ENCODE results near the gene OGDH.

Gene OGDH

GRCh38 chr7:44618045-44618444, 11.6 kb downstream of the OGDH start:
- no peak for DNase-seq (ENCODE audit: low read depth)

GRCh38 chr7:44618753-44619152, 12.3 kb downstream of the OGDH start:
- DNase-seq (ENCODE audit: low read depth), result no peak

- DNase-seq (ENCODE audit: low read depth), result no peak
Observed at GRCh38 chr7:44621034-44621749, 14.8 kb downstream of the OGDH start.

GRCh38 chr7:44621750-44622103, 15.3 kb downstream of the OGDH start:
- DNase-seq (ENCODE audit: low read depth), result no peak

- no peak for DNase-seq (ENCODE audit: low read depth)
Observed at GRCh38 chr7:44622342-44623151, 16.1 kb downstream of the OGDH start.

DNA sequence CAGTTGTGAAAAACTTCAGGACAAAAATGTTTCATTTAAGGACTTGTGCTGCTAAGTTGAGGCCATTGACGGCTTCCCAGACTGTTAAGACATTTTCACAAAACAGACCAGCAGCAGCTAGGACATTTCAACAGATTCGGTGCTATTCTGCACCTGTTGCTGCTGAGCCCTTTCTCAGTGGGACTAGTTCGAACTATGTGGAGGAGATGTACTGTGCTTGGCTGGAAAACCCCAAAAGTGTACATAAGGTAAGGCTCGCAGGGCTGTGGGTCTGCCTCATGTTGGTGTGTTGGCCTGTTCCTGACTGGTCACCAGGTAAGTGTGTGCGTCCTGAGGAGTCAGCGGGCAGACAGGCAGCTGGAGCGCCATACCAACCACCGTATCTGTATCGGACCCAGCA, 17.9 kb downstream of the OGDH start:
- no peak for DNase-seq (ENCODE audit: low read depth)

DNA sequence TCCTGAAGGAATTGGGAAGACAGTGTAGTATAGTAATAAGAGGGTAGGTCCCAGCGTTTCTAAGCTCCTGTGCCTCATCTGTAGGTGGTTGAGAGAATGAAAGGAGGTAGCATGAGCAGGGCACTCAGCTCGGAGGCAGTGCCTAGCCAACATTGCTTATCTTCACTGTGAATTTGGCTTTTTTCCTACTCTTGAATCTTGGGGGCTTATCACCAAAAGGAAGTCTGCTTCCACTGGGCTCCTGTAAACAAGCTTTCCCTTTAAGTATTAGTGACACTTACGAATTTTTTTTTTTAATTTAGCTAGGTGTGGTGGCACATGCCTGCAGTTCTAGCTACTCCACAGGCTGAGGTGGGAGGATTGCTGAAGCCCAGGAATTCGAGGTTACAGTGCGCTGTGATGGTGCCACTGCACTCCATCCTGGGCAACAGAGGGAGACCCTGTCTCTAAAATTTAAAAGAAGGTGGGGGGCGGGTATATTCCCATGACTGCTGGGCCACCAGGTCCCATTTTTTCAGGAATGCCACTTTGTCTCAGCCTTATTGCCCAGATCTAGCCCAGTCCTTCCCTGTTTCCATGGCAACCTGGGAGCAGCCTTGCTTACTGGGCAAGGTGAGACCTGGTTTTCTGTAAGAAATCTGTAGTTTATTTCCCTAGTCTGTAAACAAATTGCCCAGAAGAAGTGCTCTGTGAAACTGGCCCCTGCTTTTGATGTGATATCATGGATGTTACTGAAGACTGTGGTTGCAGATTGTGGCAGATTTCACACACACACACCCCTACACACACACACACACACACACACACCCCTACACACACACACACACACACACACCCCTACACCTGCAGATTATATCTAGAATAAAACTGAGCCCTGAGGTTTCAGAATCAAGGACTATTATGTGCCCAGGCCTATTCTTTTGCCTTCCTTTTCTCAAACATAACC, 19.4 kb downstream of the OGDH start:
- DNase-seq (ENCODE audit: low read depth), result no peak

- DNase-seq (ENCODE audit: low read depth), result no peak
Observed at GRCh38 chr7:44626620-44627019, 20.2 kb downstream of the OGDH start.

DNA sequence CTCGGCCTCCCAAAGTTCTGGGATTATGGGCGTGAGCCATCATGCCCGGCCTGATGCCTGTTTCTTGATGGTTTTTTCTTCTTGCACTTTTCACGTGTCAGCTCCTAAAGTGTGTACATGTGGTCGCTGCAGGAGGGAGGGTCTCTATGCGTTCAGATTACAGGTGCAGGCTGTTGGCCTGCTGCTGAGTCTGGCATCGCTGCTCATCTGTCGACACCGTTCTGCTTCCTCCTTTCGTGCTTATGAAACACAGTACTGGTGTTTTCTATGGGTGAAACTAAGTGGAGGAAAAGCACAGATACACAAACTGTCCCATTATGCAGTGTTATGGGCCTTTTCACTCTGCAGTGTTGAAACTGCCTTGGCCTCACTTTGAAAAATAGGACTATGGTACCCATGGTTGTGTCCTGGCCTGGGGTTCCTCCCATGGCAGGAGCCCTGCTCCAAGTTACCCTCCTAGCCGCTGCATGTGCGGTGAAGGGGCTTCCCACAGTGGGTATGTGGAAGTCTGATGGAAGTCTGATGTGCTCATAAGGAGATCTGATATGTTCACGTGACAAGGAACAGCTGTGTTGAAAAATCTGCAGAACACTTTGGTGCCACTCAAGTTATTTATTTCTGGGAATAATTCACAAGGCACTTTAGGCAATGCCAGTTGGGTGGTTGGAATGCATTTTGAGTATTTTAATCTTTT, 23.5 kb downstream of the OGDH start:
- DNase-seq (ENCODE audit: low read depth), result no peak

DNA sequence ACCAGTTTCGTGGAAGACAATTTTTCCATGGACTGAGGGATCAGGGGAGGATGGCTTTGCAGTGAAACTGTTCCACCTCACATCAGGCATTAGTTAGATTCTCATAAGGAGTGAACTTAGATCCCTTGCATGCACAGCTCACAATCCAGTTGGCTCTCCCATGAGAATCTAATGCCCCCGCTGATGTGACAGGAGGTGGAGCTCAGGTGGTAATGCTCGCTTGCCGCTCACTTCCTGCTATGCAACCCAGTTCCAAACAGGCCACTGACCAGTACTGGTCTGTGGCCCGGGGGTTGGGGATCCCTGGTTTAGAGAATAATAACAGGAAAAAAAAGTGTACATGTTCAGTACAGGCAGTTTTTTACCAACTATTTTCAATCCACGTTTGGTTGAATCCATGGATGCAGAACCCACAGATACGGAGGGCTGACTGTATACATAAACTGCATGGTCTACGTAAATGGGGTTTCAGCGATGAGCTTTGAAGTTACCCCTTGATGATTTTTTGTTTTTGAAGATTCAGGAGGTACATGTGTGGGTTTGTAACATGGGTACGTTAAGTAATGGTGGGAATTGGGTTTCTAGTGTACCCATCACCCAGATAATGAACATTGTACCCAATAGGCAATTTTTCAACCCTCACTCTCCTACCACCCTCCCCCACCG, 24.5 kb downstream of the OGDH start:
- no peak for DNase-seq (ENCODE audit: low read depth)

DNA sequence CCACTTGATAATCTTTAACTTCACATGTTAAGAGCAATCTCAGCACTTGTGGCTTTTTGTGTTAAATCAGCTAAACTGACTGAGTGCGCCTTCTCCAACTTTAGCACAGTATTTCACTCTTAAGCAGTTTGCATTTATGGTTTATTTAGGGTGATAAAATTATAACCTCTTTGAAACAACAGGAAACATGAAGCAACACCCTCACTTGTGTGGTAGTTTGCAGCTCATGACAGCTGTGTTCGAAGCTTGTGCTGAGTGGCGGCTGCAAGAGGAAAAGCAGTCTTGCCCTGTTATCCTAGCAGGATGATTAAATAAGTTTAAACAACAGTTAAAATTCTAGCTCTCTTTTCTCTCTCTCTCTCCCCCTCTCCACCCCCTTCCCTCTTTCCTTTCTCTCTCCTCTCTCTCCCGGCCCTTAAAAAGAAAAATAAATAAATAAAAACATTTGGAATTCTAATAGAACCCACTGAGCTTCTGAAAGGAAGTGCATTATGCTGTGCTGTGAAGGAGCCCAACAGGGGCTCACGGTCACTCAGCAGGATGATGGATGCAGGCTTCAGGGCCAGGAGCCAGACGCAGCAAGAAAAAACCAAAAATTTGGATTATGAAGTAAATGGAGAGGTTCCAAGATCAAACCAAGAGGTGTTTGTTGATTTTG, 25.2 kb downstream of the OGDH start:
- no peak for DNase-seq (ENCODE audit: low read depth)

DNA sequence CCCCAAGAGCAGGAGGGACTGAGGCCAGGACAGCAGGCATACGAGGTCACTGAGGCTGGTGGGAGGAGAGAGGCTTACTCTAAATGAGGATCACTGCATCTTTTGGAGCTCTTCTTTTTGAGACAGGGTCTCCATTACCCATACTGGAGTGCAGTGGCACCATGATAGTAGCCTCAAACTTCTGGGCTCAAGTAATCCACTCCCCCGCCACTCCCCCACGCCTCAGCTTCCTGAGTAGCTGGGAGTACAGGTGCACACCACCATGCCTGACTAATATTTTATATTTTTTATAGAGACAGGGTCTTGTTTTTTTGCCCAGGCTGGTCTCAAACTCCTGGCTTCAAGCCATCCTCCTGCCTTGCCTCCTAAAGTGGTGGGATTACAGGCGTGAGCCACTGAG, 25.8 kb downstream of the OGDH start:
- DNase-seq (ENCODE audit: low read depth), result no peak

DNA sequence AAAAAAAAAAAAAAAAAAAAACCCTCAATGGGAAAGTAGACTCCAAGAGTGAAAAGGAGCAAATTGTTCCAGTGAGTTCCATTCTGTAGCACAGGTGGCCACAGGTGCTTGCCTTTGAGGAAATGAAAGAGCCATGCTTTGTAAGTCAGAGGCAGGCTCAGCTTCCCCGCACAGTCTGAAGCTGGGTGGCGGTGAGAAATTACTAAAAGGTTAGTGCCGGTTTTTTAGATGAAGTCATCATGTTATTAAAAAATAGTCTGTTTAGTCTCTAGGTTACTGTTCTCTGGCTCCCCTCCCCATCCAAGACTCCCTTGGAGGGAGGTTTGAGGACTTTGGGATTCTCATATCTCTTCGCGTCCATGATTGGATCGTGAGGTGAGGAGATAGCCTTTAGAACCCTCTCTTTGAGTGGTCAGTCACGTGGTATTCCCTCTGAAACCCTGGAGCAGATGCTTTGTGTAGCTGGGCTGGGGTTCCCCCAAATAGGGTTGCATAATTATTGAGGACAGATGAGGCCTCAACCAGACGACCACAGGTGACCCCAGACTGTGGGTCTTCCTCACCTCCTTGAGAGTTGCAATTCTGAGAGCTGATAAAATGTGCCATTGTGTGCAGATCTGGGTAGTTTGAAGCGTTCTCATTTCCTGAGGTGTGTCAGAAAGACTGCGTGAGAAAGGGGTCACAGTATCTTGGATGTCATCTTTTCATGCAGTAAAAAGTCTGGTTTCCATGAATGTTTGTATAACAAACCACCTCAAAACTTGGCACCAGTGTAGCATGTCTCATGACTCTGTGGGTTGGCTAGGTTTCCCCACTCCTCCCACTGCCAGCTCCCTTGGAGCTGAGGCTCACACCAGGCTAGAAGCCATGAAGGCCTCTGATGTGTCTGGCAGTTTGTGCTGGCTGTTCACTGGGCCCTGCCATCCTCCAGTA, 27.1 kb downstream of the OGDH start:
- no peak for DNase-seq (ENCODE audit: low read depth)

GRCh38 chr7:44634187-44634838, 27.9 kb downstream of the OGDH start:
- no peak for DNase-seq (ENCODE audit: low read depth)

DNA sequence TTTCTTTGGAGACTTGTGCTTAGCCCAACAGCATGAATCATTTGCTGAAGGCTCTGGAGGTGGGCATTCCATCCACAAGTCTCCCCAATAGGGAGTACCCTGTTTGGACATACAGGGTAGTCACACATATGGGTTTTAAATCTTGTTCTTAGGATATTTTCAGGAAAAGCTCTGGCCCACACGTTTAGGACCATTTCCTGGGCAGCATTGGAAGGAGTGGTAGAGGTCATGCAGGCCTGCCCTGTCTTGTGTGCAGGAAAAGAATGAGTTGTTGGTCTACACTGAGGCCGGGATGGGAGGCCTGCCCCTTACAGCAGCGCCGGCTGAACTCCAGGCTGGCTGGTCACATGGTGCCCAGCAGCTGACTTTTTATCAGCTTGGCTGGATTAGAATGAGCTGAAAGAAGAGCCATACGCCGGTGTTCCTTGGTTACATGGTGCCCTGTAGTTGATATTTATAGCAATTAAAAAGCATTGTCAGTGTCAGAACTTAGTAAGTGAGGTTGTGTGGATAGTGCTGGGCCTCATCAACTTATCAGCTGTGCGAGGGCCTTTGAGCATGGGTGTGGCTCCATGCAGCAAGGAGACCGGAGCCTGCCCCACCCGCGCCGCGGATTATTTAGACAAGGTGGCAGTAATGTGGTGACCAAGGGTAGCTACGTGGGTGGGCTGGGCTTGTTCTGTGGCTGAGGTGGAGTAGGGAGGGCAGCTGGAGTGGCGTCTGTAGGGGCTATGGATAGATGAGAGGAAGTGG, 28.6 kb downstream of the OGDH start:
- DNase-seq (ENCODE audit: low read depth), result no peak

- DNase-seq (ENCODE audit: low read depth), result no peak
Observed at GRCh38 chr7:44636041-44636584, 29.7 kb downstream of the OGDH start.

- DNase-seq (ENCODE audit: low read depth), result no peak
Observed at GRCh38 chr7:44636926-44637325, 30.5 kb downstream of the OGDH start.
